Panc1 (cell line): ENCODE results near the gene MAGEB17. TPM values are rescaled to one million over a fixed set of nuclear protein-coding genes. Genes with fewer than 3 reads are reported as not detected.

Experiments
- ATAC-seq: fragments of 200-7000 bp; cut with Tn5 transposase; 2 replicates; pipeline ENCODE4 v1.9.1; 2020; ENCODE audit warnings: mild to moderate bottlenecking, moderate library complexity
- BruUV-seq: library from RNA; stranded (reverse); fragments of 400-500 nt; replicated peaks from 2 replicates; lab custom pipeline; 2021; lab: Mats Ljungman, UMichigan
- CTCF ChIA-PET: fragments of 300-600 bp; sonication (Branson Sonifier 250); formaldehyde crosslinking; loops from one replicate; lab custom pipeline; 2022; ENCODE audit warnings: antibody characterized with exemption; lab: Charles Lee
- POLR2A ChIA-PET: fragments of 300-600 bp; sonication (Branson Sonifier 250); formaldehyde crosslinking; loops from one replicate; lab custom pipeline; 2022; ENCODE audit warnings: antibody characterized with exemption; lab: Charles Lee
- DNase-seq: peaks from one replicate; pipeline ENCODE4 v3.0.0-alpha.2; 2010; ENCODE audit warnings: low read depth, low spot score
- H3K27ac ChIP-seq: 2 replicates; pipeline ENCODE4 v1.5.1; 2011; ENCODE audit warnings: mild to moderate bottlenecking, low read length, inconsistent platforms
- H3K27me3 ChIP-seq: fragments of 200-500 bp; sonication (Bioruptor generic); 2 replicates; pipeline ENCODE4 v1.6.0; 2014; ENCODE audit warnings: low read length, inconsistent platforms; ENCODE audit not compliant: control insufficient read depth, insufficient read depth
- H3K36me3 ChIP-seq: fragments of 200-500 bp; sonication (Bioruptor generic); 2 replicates; pipeline ENCODE4 v1.5.1; 2014; ENCODE audit warnings: inconsistent platforms, mild to moderate bottlenecking, low read length, moderate library complexity; ENCODE audit not compliant: control insufficient read depth, insufficient read depth
- H3K4me1 ChIP-seq: 2 replicates; pipeline ENCODE4 v1.5.1; 2011; ENCODE audit warnings: inconsistent platforms, mild to moderate bottlenecking, low read length, moderate library complexity; ENCODE audit not compliant: control insufficient read depth, insufficient read depth
- H3K4me3 ChIP-seq, 2 experiments: 2 replicates each; pipeline ENCODE4 v1.5.1; 2011 to 2012; ENCODE audit warnings: low read depth in 2 of 2, low read length in 2 of 2, mild to moderate bottlenecking in 2 of 2, inconsistent platforms in 1 of 2, moderate library complexity in 1 of 2
- H3K9me3 ChIP-seq: fragments of 200-500 bp; sonication (Bioruptor generic); 2 replicates; pipeline ENCODE4 v1.5.1; 2014; ENCODE audit warnings: low read depth, mild to moderate bottlenecking, inconsistent platforms, low read length, moderate library complexity; ENCODE audit not compliant: control insufficient read depth, insufficient read depth
- POLR2AphosphoS5 ChIP-seq: IDR thresholded peaks from 2 replicates; pipeline ENCODE4 v1.6.1; 2012; ENCODE audit warnings: mild to moderate bottlenecking, low read depth, low read length, moderate library complexity
- SIN3A ChIP-seq: IDR thresholded peaks from 2 replicates; pipeline ENCODE4 v1.6.1; 2012; ENCODE audit warnings: low read depth, mild to moderate bottlenecking, low read length, moderate library complexity, borderline replicate concordance; ENCODE audit not compliant: insufficient read depth
- TCF7L2 ChIP-seq: IDR thresholded peaks from 2 replicates; pipeline ENCODE4 v1.6.1; 2011; ENCODE audit warnings: mild to moderate bottlenecking, low read depth, low read length, inconsistent platforms
- in situ Hi-C: cut with HindIII; loops from 2 replicates; pipeline ENCODE4 v1.10.0; 2016; ENCODE audit warnings: low sequenced_read_pairs, low pct_unique_long_range_greater_than_20kb
- intact Hi-C: fragments of 100-400 bp; cut with micrococcal nuclease; formaldehyde crosslinking; loops from one replicate; pipeline ENCODE4 v1.10.0; 2022; ENCODE audit not compliant: unreplicated experiment
- total RNA-seq: library from RNA; stranded (reverse); gene quantifications from one replicate; pipeline ENCODE4 v1.2.1, GENCODE V29; 2021; ENCODE audit not compliant: unreplicated experiment
- TF ChIP-seq, protein P1 (sequence below): fragments of 450-650 bp; IDR thresholded peaks from 2 replicates; pipeline ENCODE4 v1.5.1; 2017; ENCODE audit warnings: mild to moderate bottlenecking
- TF ChIP-seq, protein P2 (sequence below), 2 experiments: IDR thresholded peaks; 2 replicates each; pipeline ENCODE4 v1.6.1; 2011 to 2012; ENCODE audit warnings: low read depth in 2 of 2, control low read depth in 1 of 2, low read length in 1 of 2, mild to moderate bottlenecking in 1 of 2, moderate library complexity in 1 of 2; ENCODE audit not compliant: insufficient read depth in 1 of 2

The MAGEB17 gene
- total RNA-seq, 1 experiment from 2014 or later = not detected

DNA sequence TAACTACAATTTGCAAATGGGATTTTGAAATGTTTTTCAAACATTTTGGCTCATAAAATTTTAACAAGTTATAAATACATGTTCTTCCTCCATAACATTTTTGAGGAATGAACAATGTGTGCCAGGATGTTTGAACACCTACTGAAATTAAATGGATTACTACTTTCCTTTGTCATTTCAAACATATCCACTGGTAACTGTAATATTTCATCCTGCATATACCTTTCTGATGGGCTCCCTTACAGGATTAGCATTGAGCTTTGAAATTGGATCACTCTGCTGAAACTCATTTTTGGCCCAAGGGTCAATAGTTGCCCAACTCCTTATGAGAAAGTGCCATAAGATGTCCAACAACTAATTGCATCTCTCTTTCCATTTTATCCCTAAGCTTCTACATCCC is 26.3 kb upstream of the MAGEB17 start:
- no peaks in the 10 kb centered on the region for H3K9me3 ChIP-seq
- ATAC-seq (no peak), DNase-seq (no peak)
- intact Hi-C loops (no loop called here), in situ Hi-C loops (no loop called here)
- H3K27ac ChIP-seq = no peak overlapping the region
- H3K4me1 ChIP-seq = no peaks in the 10 kb centered on the region
- ChIA-PET POLR2A (no interaction called here), CTCF (no interaction called here)
- TF ChIP-seq POLR2AphosphoS5 (no peak), TCF7L2 (no peak), SIN3A (no peak)
- TF ChIP-seq, protein P1, sequence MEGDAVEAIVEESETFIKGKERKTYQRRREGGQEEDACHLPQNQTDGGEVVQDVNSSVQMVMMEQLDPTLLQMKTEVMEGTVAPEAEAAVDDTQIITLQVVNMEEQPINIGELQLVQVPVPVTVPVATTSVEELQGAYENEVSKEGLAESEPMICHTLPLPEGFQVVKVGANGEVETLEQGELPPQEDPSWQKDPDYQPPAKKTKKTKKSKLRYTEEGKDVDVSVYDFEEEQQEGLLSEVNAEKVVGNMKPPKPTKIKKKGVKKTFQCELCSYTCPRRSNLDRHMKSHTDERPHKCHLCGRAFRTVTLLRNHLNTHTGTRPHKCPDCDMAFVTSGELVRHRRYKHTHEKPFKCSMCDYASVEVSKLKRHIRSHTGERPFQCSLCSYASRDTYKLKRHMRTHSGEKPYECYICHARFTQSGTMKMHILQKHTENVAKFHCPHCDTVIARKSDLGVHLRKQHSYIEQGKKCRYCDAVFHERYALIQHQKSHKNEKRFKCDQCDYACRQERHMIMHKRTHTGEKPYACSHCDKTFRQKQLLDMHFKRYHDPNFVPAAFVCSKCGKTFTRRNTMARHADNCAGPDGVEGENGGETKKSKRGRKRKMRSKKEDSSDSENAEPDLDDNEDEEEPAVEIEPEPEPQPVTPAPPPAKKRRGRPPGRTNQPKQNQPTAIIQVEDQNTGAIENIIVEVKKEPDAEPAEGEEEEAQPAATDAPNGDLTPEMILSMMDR = no peak
- TF ChIP-seq, protein P2, sequence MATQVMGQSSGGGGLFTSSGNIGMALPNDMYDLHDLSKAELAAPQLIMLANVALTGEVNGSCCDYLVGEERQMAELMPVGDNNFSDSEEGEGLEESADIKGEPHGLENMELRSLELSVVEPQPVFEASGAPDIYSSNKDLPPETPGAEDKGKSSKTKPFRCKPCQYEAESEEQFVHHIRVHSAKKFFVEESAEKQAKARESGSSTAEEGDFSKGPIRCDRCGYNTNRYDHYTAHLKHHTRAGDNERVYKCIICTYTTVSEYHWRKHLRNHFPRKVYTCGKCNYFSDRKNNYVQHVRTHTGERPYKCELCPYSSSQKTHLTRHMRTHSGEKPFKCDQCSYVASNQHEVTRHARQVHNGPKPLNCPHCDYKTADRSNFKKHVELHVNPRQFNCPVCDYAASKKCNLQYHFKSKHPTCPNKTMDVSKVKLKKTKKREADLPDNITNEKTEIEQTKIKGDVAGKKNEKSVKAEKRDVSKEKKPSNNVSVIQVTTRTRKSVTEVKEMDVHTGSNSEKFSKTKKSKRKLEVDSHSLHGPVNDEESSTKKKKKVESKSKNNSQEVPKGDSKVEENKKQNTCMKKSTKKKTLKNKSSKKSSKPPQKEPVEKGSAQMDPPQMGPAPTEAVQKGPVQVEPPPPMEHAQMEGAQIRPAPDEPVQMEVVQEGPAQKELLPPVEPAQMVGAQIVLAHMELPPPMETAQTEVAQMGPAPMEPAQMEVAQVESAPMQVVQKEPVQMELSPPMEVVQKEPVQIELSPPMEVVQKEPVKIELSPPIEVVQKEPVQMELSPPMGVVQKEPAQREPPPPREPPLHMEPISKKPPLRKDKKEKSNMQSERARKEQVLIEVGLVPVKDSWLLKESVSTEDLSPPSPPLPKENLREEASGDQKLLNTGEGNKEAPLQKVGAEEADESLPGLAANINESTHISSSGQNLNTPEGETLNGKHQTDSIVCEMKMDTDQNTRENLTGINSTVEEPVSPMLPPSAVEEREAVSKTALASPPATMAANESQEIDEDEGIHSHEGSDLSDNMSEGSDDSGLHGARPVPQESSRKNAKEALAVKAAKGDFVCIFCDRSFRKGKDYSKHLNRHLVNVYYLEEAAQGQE (IDR thresholded peaks at IDR 0.05; ENCODE audit: insufficient read depth in 1 of 2, low read depth in 2 of 2, low read length in 1 of 2) = no peak
- BruUV-seq = no TSS peak
- no peaks in the 10 kb centered on the region for H3K27me3 ChIP-seq
- H3K36me3 ChIP-seq = no peaks in the 10 kb centered on the region
- no peak overlapping the region for H3K4me3 ChIP-seq

DNA sequence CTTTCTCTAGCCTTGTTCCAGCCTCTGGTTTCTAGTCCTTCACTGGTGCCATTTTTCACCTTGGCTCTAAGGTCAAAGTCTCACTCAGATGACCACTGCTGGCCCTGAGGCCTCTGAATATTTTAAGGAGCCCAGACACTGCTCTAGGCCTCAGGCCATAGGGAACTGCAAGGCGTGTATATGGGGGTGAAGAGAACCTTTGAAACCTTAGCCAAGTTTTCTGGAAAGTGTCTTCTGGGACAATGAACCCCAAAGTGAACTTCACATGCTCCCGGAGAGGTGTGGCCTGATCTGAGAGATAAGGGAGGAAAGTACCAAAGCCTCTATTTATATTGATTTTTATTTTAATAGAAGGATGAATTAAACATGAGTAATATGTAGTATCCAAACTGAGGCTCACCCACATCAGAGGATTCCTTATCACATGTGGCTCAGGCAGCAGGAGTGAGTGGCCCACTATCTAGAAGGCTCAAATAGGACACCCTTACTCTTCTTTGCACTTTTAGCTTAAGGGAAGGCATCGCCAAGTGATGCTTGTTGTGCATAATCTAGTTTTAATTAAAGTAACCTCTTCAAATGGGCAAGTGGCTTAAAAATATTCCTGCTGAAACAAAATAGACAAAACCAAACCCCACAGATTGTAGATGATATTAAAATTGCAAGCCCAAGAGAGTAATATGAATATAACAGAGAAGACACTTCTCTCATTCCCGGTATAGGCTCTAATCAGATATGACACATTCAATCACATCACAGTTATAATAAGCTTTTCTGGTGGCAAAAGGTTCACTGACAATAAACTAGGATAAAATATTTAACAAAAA is 25.6 kb upstream of the MAGEB17 start:
- H3K4me1 ChIP-seq = no peaks in the 10 kb centered on the region
- H3K27me3 ChIP-seq = no peaks in the 10 kb centered on the region
- H3K36me3 ChIP-seq = no peaks in the 10 kb centered on the region
- H3K9me3 ChIP-seq = no peaks in the 10 kb centered on the region
- no peak overlapping the region for H3K4me3 ChIP-seq
- POLR2A ChIA-PET = no interaction called here
- TF ChIP-seq POLR2AphosphoS5 = no peak
- TF ChIP-seq, protein P2 (IDR thresholded peaks at IDR 0.05; ENCODE audit: insufficient read depth in 1 of 2, low read depth in 2 of 2, low read length in 1 of 2) = no peak
- TF ChIP-seq, protein P1 = no peak
- no peak for TF ChIP-seq SIN3A
- no peak for TF ChIP-seq TCF7L2
- BruUV-seq = no TSS peak
- ATAC-seq (no peak), DNase-seq (no peak)
- CTCF ChIA-PET = no interaction called here
- no peak overlapping the region for H3K27ac ChIP-seq
- intact Hi-C loops (no loop called here), in situ Hi-C loops (no loop called here)
